Lower leg skin (tissue), 4 donors: ENCODE results near the gene POLR2B. TPM values are rescaled to one million over a fixed set of nuclear protein-coding genes. Genes with fewer than 3 reads are reported as not detected.
A peak's percentile ranks its signal among the peaks of the same experiment; 100 is the strongest.

Experiments
- DNase-seq, 2 donors: peaks; one replicate each; pipeline ENCODE4 v3.0.0-alpha.2; 2019; ENCODE audit warnings: low spot score in 2 of 2
- H3K4me3 ChIP-seq: fragments of 200-600 bp; sonication (generic); 2 replicates; pipeline ENCODE4 v1.5.1; 2017; ENCODE audit warnings: mild to moderate bottlenecking, low read depth; ENCODE audit not compliant: poor library complexity, severe bottlenecking
- POLR2A ChIP-seq, 2 donors: fragments of 450-650 bp; IDR thresholded peaks; one replicate each; pipeline ENCODE4 v1.6.1; 2016 to 2017; ENCODE audit warnings: antibody characterized with exemption in 2 of 2, mild to moderate bottlenecking in 1 of 2, moderate library complexity in 1 of 2
- WGBS, 2 donors: methylation state at CpG; one replicate each; pipeline ENCODE4 v1.1.5; 2018; 5-methylcytosine and 5-hydroxymethylcytosine counted together
- intact Hi-C: fragments of 100-400 bp; cut with DNase I; formaldehyde crosslinking; loops from one replicate; pipeline ENCODE4 v1.15.0; 2023; ENCODE audit warnings: low total_unique reads
- total RNA-seq, 4 donors: library from RNA; depleted of rRNA; stranded (reverse); fragments of >200 nt; gene quantifications; one replicate each; pipeline ENCODE4 v1.1.0, GENCODE V29; 2016
- TF ChIP-seq, protein P1 (sequence below), 3 donors: fragments of 450-650 bp; IDR thresholded peaks; one replicate each; pipeline ENCODE4 v1.5.1; 2016; ENCODE audit warnings: antibody characterized with exemption in 3 of 3, mild to moderate bottlenecking in 3 of 3, moderate library complexity in 2 of 3

Gene POLR2B
- total RNA-seq, 4 donors from 2014 or later, result 47.5 to 109 (median 75.1) TPM

DNA sequence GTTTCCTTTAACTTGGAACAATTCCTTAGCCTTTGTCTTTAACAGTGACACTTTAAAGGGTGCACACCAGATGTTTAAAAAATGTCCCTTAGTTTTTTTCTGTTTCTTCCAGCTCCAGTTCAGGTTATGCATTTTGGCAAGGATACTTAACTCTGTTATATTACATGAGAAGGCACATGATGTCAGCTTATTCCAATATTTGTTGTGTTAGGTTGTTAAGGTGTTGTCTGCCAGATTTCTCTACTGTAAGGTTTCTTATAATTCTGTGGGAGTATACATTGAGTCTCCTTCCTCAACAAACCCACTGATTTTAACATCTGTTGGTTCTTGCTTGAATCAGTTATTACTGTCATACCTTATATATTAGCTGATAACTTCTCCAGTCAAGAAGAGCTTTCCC lies 37.7 kb upstream of the POLR2B start:
- no peak for DNase-seq
- H3K4me3 ChIP-seq, result no peak overlapping the region
- intact Hi-C loops, result no loop called here
- no peak for TF ChIP-seq POLR2A (IDR thresholded peaks at IDR 0.05)
- TF ChIP-seq, protein P1, sequence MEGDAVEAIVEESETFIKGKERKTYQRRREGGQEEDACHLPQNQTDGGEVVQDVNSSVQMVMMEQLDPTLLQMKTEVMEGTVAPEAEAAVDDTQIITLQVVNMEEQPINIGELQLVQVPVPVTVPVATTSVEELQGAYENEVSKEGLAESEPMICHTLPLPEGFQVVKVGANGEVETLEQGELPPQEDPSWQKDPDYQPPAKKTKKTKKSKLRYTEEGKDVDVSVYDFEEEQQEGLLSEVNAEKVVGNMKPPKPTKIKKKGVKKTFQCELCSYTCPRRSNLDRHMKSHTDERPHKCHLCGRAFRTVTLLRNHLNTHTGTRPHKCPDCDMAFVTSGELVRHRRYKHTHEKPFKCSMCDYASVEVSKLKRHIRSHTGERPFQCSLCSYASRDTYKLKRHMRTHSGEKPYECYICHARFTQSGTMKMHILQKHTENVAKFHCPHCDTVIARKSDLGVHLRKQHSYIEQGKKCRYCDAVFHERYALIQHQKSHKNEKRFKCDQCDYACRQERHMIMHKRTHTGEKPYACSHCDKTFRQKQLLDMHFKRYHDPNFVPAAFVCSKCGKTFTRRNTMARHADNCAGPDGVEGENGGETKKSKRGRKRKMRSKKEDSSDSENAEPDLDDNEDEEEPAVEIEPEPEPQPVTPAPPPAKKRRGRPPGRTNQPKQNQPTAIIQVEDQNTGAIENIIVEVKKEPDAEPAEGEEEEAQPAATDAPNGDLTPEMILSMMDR (IDR thresholded peaks at IDR 0.05), result no peak

DNA sequence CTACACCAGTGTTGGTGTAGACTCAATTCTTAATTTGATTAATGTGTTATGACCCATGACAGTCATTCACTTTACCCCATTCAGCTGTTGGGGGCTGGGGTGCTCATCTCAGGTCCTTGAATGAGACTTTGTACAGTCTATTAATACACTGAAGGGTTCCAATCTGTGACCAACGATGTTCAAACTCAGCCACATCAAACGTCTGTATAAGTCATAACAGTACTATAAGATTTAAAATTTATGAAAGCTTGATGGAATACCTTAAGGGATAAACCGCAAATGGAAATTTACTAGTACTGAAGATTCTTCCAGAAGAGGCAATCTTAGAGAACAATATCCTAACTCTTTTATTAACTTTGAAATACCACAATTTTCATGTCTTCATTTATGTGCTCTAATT lies 37.3 kb upstream of the POLR2B start:
- TF ChIP-seq POLR2A (IDR thresholded peaks at IDR 0.05), result no peak
- TF ChIP-seq, protein P1 (IDR thresholded peaks at IDR 0.05), result no peak
- intact Hi-C loops, result no loop called here
- H3K4me3 ChIP-seq, result no peak overlapping the region
- 56 to 63% methylated on average over 3 of the region's 3 CpGs for WGBS, 2 donors
- no peak for DNase-seq

DNA sequence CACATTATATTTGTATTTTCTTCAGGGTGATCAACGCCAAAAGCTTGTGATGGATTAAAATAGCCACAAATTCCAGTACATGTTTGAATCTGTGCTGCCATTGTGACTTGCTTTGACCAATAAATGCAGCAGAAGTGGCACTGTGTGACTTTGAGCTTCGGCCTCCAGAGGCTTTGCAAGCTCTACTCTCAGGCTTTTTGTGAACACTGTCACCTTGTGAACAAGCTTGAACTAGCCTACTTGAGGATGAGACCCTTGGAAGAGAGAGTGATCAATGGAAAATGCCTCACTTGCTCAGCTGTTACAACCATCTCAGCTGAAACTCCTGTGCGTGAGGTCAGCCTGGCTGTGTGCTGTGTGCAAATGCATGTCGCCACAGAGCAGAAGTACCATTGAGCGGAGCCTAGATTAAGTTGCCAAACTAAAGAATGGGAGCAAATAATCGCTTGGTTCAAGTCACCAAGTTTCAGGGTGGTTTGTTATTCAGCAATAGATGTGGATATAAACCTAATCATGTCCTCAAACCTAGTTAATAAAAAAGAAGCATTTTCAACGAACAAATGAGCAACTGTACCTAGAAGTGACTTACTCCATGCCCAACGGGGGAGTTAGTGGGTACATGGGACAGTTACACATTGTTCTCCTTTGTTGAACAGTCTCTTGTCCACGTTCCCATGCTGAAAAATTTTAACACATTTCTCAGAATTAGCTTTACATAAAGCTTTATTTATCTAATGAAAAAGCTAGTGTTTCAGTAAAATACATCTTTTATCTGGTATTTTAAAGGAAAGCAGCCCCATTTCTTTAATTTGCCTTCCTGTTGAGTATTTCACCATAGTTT lies 24.8 kb upstream of the POLR2B start:
- WGBS, 2 donors, result 84 to 87% methylated on average over 9 of the region's 9 CpGs
- intact Hi-C loops, result no loop called here
- H3K4me3 ChIP-seq, result no peak overlapping the region
- no peak for DNase-seq
- TF ChIP-seq, protein P1 (IDR thresholded peaks at IDR 0.05), result no peak

DNA sequence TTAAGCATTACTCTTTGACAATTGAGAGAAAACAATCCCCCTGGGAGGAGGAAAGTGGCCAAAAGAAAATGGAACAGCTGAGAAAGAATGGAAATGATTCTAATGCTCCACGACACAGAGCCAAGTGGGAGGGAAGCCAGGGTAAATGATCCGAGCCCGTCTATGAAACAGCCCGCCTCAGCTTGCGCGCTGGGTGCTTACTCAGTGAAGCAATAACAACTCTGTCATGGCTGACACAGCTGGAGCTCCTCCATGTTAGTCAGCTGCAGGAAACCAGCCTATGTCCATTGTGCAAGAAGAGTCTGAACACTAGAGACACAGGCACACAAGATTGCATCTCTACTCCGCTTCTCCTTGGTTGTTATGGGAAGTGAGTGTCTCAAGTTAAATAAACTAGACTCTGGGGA lies 20.6 kb upstream of the POLR2B start:
- 13 to 22% methylated on average over 7 of the region's 7 CpGs for WGBS, 2 donors

DNA sequence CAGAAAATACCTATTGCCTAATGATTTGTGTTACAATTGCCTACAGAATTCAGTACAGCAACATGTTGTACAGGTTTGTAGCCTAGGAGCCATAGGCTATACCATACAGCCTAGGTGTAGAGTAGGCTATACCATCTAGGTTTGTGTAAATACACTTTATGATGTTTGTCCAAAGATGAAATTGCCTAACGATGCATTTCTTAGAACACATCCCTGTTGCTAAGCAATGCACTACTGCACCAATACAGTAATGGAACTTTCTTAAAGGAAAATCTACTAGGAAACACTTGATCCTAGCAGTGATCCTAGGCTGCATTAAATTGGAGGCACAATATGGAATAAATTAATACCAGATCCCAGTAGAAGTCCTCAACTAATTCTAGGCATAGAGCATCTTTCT lies 19.6 kb upstream of the POLR2B start:
- 12 to 42% methylated on average over 1 of the region's 1 CpG for WGBS, 2 donors
- H3K4me3 ChIP-seq, result no peak overlapping the region
- intact Hi-C loops, result no loop called here
- TF ChIP-seq, protein P1 (IDR thresholded peaks at IDR 0.05), result no peak
- TF ChIP-seq POLR2A (IDR thresholded peaks at IDR 0.05), result no peak
- DNase-seq, result no peak

More for the DNA sequence above, 20.6 kb upstream of the POLR2B start:
- no peak overlapping the region for H3K4me3 ChIP-seq
- peak; percentile 89 to 97 for DNase-seq
- intact Hi-C loops, result no loop called here
- TF ChIP-seq, protein P1 (IDR thresholded peaks at IDR 0.05), result no peak
- TF ChIP-seq POLR2A (IDR thresholded peaks at IDR 0.05), result no peak

DNA sequence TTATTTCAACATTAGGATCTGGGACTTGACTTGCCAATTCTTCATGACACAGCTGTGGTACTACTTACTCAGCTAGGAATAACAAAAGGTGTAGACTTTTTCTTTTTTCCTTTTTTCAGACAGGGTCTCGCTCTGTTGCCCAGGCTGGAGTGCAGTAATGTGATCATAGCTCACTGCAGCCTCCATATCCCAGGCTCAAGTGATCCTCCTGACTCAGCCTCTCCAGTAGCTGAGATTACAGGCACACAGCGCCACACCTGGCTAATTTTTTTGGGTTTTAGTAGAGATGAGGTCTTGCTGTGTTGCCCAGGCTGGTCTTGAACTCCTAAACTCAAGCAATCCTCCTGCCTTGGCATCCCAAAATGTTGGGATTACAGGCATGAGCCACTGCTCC lies 17.6 kb upstream of the POLR2B start:
- H3K4me3 ChIP-seq, result no peak overlapping the region
- intact Hi-C loops, result no loop called here
- DNase-seq, result no peak
- WGBS, 2 donors, result 96 to 98% methylated on average over 2 of the region's 2 CpGs
- TF ChIP-seq POLR2A (IDR thresholded peaks at IDR 0.05), result no peak
- TF ChIP-seq, protein P1 (IDR thresholded peaks at IDR 0.05), result no peak
